Measurements from ENCODE around the gene SLC66A3.
"Not testable (repeated sequence)": the region's sequence is repeated elsewhere in the genome, so short reads cannot be mapped to it uniquely, and the experiment has no call there.

The SLC66A3 gene

GRCh38 chr2:11161747-11162146 lies 6.5 kb downstream of the SLC66A3 start:
- no peaks in the 10 kb centered on the region for H3K27me3 ChIP-seq (replicated peaks in 2 of 5; ENCODE audit: control insufficient read depth in 4 of 5, insufficient read depth in 5 of 5, low read length in 4 of 5)
- POLR2A ChIA-PET, result no interaction called here
- WGBS (ENCODE audit: insufficient coverage), result 100% methylated on average over 3 of the region's 4 CpGs
- H3K27ac ChIP-seq (ENCODE audit: insufficient read depth in 1 of 2, low read depth in 1 of 2, low read length in 2 of 2, poor library complexity in 1 of 2, severe bottlenecking in 2 of 2), result no peak overlapping the region
- CTCF ChIA-PET, result interaction anchor here (1.0 to 1.7 kb wide), 4 partner anchors 10 to 39 kb away, joined by 3 to 7 read pairs (median 4); a partner anchor contains a TSS
- no peaks in the 10 kb centered on the region for H3K9me3 ChIP-seq (ENCODE audit: control extremely low read depth in 1 of 5, control insufficient read depth in 4 of 5, insufficient read depth in 2 of 5, low read depth in 1 of 5, low read length in 4 of 5)
- DNase-seq, result no peak
- H3K4me3 ChIP-seq (ENCODE audit: control insufficient read depth in 1 of 7, extremely low read depth in 1 of 7, insufficient read depth in 4 of 7, low read depth in 2 of 7, low read length in 6 of 7), result no peak overlapping the region
- peaks cover 0 to 4% (median 0%) of the 10 kb centered on the region in 4 experiments for H3K4me1 ChIP-seq (ENCODE audit: control extremely low read depth in 1 of 4, control insufficient read depth in 4 of 4, insufficient read depth in 4 of 4, low read length in 3 of 4)
- H3K36me3 ChIP-seq (ENCODE audit: control insufficient read depth in 4 of 4, insufficient read depth in 4 of 4, low read length in 3 of 4), result peaks cover 0 to 3% (median 0%) of the 10 kb centered on the region in 4 experiments

GRCh38 chr2:11163439-11164317 lies 8.4 kb downstream of the SLC66A3 start:
- 98% methylated on average over 7 of the region's 16 CpGs for WGBS (ENCODE audit: insufficient coverage)
- no peaks in the 10 kb centered on the region for H3K9me3 ChIP-seq (ENCODE audit: control extremely low read depth in 1 of 5, control insufficient read depth in 4 of 5, insufficient read depth in 2 of 5, low read depth in 1 of 5, low read length in 4 of 5)
- no peak for DNase-seq
- peaks cover 0 to 4% (median 0%) of the 10 kb centered on the region in 4 experiments for H3K4me1 ChIP-seq (ENCODE audit: control extremely low read depth in 1 of 4, control insufficient read depth in 4 of 4, insufficient read depth in 4 of 4, low read length in 3 of 4)
- H3K36me3 ChIP-seq (ENCODE audit: control insufficient read depth in 4 of 4, insufficient read depth in 4 of 4, low read length in 3 of 4), result peaks cover 0 to 3% (median 0%) of the 10 kb centered on the region in 4 experiments
- H3K27me3 ChIP-seq (replicated peaks in 2 of 5; ENCODE audit: control insufficient read depth in 4 of 5, insufficient read depth in 5 of 5, low read length in 4 of 5), result no peaks in the 10 kb centered on the region
- POLR2A ChIA-PET, result no interaction called here
- no peak overlapping the region for H3K4me3 ChIP-seq (ENCODE audit: control insufficient read depth in 1 of 7, extremely low read depth in 1 of 7, insufficient read depth in 4 of 7, low read depth in 2 of 7, low read length in 6 of 7)
- H3K27ac ChIP-seq (ENCODE audit: insufficient read depth in 1 of 2, low read depth in 1 of 2, low read length in 2 of 2, poor library complexity in 1 of 2, severe bottlenecking in 2 of 2), result no peak overlapping the region
- CTCF ChIA-PET, result interaction anchor here (1.0 kb wide), 1 partner anchor 12 kb away, joined by 3 read pairs; no protein-coding TSS in a partner anchor

DNA sequence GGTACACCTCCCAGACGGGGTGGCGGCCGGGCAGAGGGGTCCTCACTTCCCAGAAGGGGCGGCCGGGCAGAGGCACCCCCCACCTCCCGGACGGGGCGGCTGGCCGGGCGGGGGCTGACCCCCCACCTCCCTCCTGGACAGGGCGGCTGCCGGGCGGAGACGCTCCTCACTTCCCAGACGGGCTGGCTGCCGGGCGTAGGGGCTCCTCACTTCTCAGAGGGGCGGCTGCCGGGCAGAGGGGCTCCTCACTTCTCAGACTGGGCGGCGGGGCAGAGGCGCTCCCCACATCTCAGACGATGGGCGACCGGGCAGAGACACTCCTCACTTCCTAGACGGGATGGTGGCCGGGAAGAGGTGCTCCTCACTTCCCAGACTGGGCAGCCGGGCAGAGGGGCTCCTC lies 9.8 kb downstream of the SLC66A3 start:
- H3K36me3 ChIP-seq (ENCODE audit: control insufficient read depth in 4 of 4, insufficient read depth in 4 of 4, low read length in 3 of 4); H3K4me3 ChIP-seq (ENCODE audit: control insufficient read depth in 1 of 7, extremely low read depth in 1 of 7, insufficient read depth in 4 of 7, low read depth in 2 of 7, low read length in 6 of 7); CTCF ChIA-PET; H3K9me3 ChIP-seq (ENCODE audit: control extremely low read depth in 1 of 5, control insufficient read depth in 4 of 5, insufficient read depth in 2 of 5, low read depth in 1 of 5, low read length in 4 of 5); POLR2A ChIA-PET; H3K4me1 ChIP-seq (ENCODE audit: control extremely low read depth in 1 of 4, control insufficient read depth in 4 of 4, insufficient read depth in 4 of 4, low read length in 3 of 4); H3K27ac ChIP-seq (ENCODE audit: insufficient read depth in 1 of 2, low read depth in 1 of 2, low read length in 2 of 2, poor library complexity in 1 of 2, severe bottlenecking in 2 of 2); DNase-seq; H3K27me3 ChIP-seq (replicated peaks in 2 of 5; ENCODE audit: control insufficient read depth in 4 of 5, insufficient read depth in 5 of 5, low read length in 4 of 5): not testable (repeated sequence)
- WGBS (ENCODE audit: insufficient coverage), result 99% methylated on average over 24 of the region's 28 CpGs

GRCh38 chr2:11166476-11166875 lies 11.2 kb downstream of the SLC66A3 start:
- H3K4me1 ChIP-seq (ENCODE audit: control extremely low read depth in 1 of 4, control insufficient read depth in 4 of 4, insufficient read depth in 4 of 4, low read length in 3 of 4), result peaks cover 0 to 4% (median 0%) of the 10 kb centered on the region in 4 experiments
- no peak overlapping the region for H3K27ac ChIP-seq (ENCODE audit: insufficient read depth in 1 of 2, low read depth in 1 of 2, low read length in 2 of 2, poor library complexity in 1 of 2, severe bottlenecking in 2 of 2)
- no peak for DNase-seq
- no peaks in the 10 kb centered on the region for H3K27me3 ChIP-seq (replicated peaks in 2 of 5; ENCODE audit: control insufficient read depth in 4 of 5, insufficient read depth in 5 of 5, low read length in 4 of 5)
- POLR2A ChIA-PET, result no interaction called here
- H3K36me3 ChIP-seq (ENCODE audit: control insufficient read depth in 4 of 4, insufficient read depth in 4 of 4, low read length in 3 of 4), result no peaks in the 10 kb centered on the region
- H3K4me3 ChIP-seq (ENCODE audit: control insufficient read depth in 1 of 7, extremely low read depth in 1 of 7, insufficient read depth in 4 of 7, low read depth in 2 of 7, low read length in 6 of 7), result no peak overlapping the region
- 97% methylated on average over 9 of the region's 10 CpGs for WGBS (ENCODE audit: insufficient coverage)
- no peaks in the 10 kb centered on the region for H3K9me3 ChIP-seq (ENCODE audit: control extremely low read depth in 1 of 5, control insufficient read depth in 4 of 5, insufficient read depth in 2 of 5, low read depth in 1 of 5, low read length in 4 of 5)
- CTCF ChIA-PET, result no interaction called here

GRCh38 chr2:11168488-11168887 lies 13.2 kb downstream of the SLC66A3 start:
- ChIA-PET CTCF (interaction anchor here (0.6 to 1.6 kb wide), 4 partner anchors 13 to 338 kb away, joined by 3 to 5 read pairs (median 4); partner anchors contain the start of gene SLC66A3), POLR2A (interaction anchor here (0.6 kb wide), 1 partner anchor 49 kb away, joined by 4 read pairs; no protein-coding TSS in a partner anchor)
- no peak overlapping the region for H3K27ac ChIP-seq (ENCODE audit: insufficient read depth in 1 of 2, low read depth in 1 of 2, low read length in 2 of 2, poor library complexity in 1 of 2, severe bottlenecking in 2 of 2)
- H3K27me3 ChIP-seq (replicated peaks in 2 of 5; ENCODE audit: control insufficient read depth in 4 of 5, insufficient read depth in 5 of 5, low read length in 4 of 5), result no peaks in the 10 kb centered on the region
- no peaks in the 10 kb centered on the region for H3K36me3 ChIP-seq (ENCODE audit: control insufficient read depth in 4 of 4, insufficient read depth in 4 of 4, low read length in 3 of 4)
- no peaks in the 10 kb centered on the region for H3K9me3 ChIP-seq (ENCODE audit: control extremely low read depth in 1 of 5, control insufficient read depth in 4 of 5, insufficient read depth in 2 of 5, low read depth in 1 of 5, low read length in 4 of 5)
- no peak overlapping the region for H3K4me3 ChIP-seq (ENCODE audit: control insufficient read depth in 1 of 7, extremely low read depth in 1 of 7, insufficient read depth in 4 of 7, low read depth in 2 of 7, low read length in 6 of 7)
- H3K4me1 ChIP-seq (ENCODE audit: control extremely low read depth in 1 of 4, control insufficient read depth in 4 of 4, insufficient read depth in 4 of 4, low read length in 3 of 4), result peaks cover 0 to 4% (median 0%) of the 10 kb centered on the region in 4 experiments
- WGBS (ENCODE audit: insufficient coverage), result 98% methylated on average over 6 of the region's 9 CpGs
- no peak for DNase-seq

GRCh38 chr2:11169333-11169732 lies 14.1 kb downstream of the SLC66A3 start:
- peaks cover 0 to 4% (median 1%) of the 10 kb centered on the region in 4 experiments for H3K4me1 ChIP-seq (ENCODE audit: control extremely low read depth in 1 of 4, control insufficient read depth in 4 of 4, insufficient read depth in 4 of 4, low read length in 3 of 4)
- DNase-seq, result no peak
- H3K9me3 ChIP-seq (ENCODE audit: control extremely low read depth in 1 of 5, control insufficient read depth in 4 of 5, insufficient read depth in 2 of 5, low read depth in 1 of 5, low read length in 4 of 5), result no peaks in the 10 kb centered on the region
- no peaks in the 10 kb centered on the region for H3K27me3 ChIP-seq (replicated peaks in 2 of 5; ENCODE audit: control insufficient read depth in 4 of 5, insufficient read depth in 5 of 5, low read length in 4 of 5)
- H3K4me3 ChIP-seq (ENCODE audit: control insufficient read depth in 1 of 7, extremely low read depth in 1 of 7, insufficient read depth in 4 of 7, low read depth in 2 of 7, low read length in 6 of 7), result no peak overlapping the region
- ChIA-PET CTCF (no interaction called here), POLR2A (no interaction called here)
- no peaks in the 10 kb centered on the region for H3K36me3 ChIP-seq (ENCODE audit: control insufficient read depth in 4 of 4, insufficient read depth in 4 of 4, low read length in 3 of 4)
- WGBS (ENCODE audit: insufficient coverage), result 94% methylated on average over 11 of the region's 13 CpGs
- no peak overlapping the region for H3K27ac ChIP-seq (ENCODE audit: insufficient read depth in 1 of 2, low read depth in 1 of 2, low read length in 2 of 2, poor library complexity in 1 of 2, severe bottlenecking in 2 of 2)

GRCh38 chr2:11174222-11174621 lies 19.0 kb downstream of the SLC66A3 start:
- Histone ChIP-seq H3K9me3 (ENCODE audit: control extremely low read depth in 1 of 5, control insufficient read depth in 4 of 5, insufficient read depth in 2 of 5, low read depth in 1 of 5, low read length in 4 of 5) (no peaks in the 10 kb centered on the region), H3K27ac (ENCODE audit: insufficient read depth in 1 of 2, low read depth in 1 of 2, low read length in 2 of 2, poor library complexity in 1 of 2, severe bottlenecking in 2 of 2) (no peak overlapping the region), H3K27me3 (replicated peaks in 2 of 5; ENCODE audit: control insufficient read depth in 4 of 5, insufficient read depth in 5 of 5, low read length in 4 of 5) (no peaks in the 10 kb centered on the region), H3K36me3 (ENCODE audit: control insufficient read depth in 4 of 4, insufficient read depth in 4 of 4, low read length in 3 of 4) (peaks cover 0 to 6% (median 2%) of the 10 kb centered on the region in 4 experiments), H3K4me3 (ENCODE audit: control insufficient read depth in 1 of 7, extremely low read depth in 1 of 7, insufficient read depth in 4 of 7, low read depth in 2 of 7, low read length in 6 of 7) (no peak overlapping the region), H3K4me1 (ENCODE audit: control extremely low read depth in 1 of 4, control insufficient read depth in 4 of 4, insufficient read depth in 4 of 4, low read length in 3 of 4) (peaks cover 12 to 19% (median 14%) of the 10 kb centered on the region in 4 experiments)
- DNase-seq, result no peak
- 100% methylated on average over 7 of the region's 9 CpGs for WGBS (ENCODE audit: insufficient coverage)
- ChIA-PET POLR2A (no interaction called here), CTCF (interaction anchor here (0.8 kb wide), 1 partner anchor 42 kb away, joined by 3 read pairs; a partner anchor contains a TSS)
